Activated CD4-positive, alpha-beta T cell treated with anti-CD3 and anti-CD28 coated beads for 36 hours (primary cell): ENCODE data around the gene TKT. TPM values are rescaled to one million over a fixed set of nuclear protein-coding genes. Genes with fewer than 3 reads are reported as not detected.

Experiments
- ATAC-seq: fragments of 200-7000 bp; cut with Tn5 transposase; one replicate; pipeline ENCODE4 v1.10.0; 2021; ENCODE audit warnings: mild to moderate bottlenecking, moderate library complexity
- CTCF ChIA-PET: fragments of 350-600 bp; sonication (Branson Sonifier 250); formaldehyde crosslinking; loops from one replicate; lab custom pipeline; 2021; ENCODE audit warnings: antibody characterized with exemption; lab: Charles Lee
- POLR2A ChIA-PET: fragments of 350-600 bp; sonication (Branson Sonifier 250); formaldehyde crosslinking; loops from one replicate; lab custom pipeline; 2021; ENCODE audit warnings: antibody characterized with exemption, inconsistent platforms; lab: Charles Lee
- DNase-seq: peaks from one replicate; pipeline ENCODE4 v3.0.0-alpha.2; 2020
- H3K27ac Mint-ChIP-seq: one replicate; pipeline ENCODE4 v1.8.0; 2021; ENCODE audit warnings: mixed read lengths
- H3K27me3 Mint-ChIP-seq: one replicate; pipeline ENCODE4 v1.8.0; 2021; ENCODE audit warnings: mixed read lengths
- H3K36me3 Mint-ChIP-seq: one replicate; pipeline ENCODE4 v1.8.0; 2021; ENCODE audit warnings: low read depth, mixed read lengths
- H3K4me1 Mint-ChIP-seq: one replicate; pipeline ENCODE4 v1.8.0; 2021; ENCODE audit warnings: mixed read lengths
- H3K4me3 Mint-ChIP-seq: one replicate; pipeline ENCODE4 v1.8.0; 2021; ENCODE audit warnings: mild to moderate bottlenecking, moderate library complexity, mixed read lengths
- H3K9me3 Mint-ChIP-seq: one replicate; pipeline ENCODE4 v1.8.0; 2021; ENCODE audit warnings: low read depth, mixed read lengths
- intact Hi-C, 2 experiments: fragments of 100-400 bp; cut with DNase I in 1 of 2; cut with micrococcal nuclease in 1 of 2; formaldehyde crosslinking; loops; one replicate each; pipeline versions ENCODE4 v1.14.2 to v1.15.1; 2022 to 2024; cut with DNase I, micrococcal nuclease
- total RNA-seq, 2 experiments: library from RNA; stranded (reverse); gene quantifications; one replicate each; pipeline ENCODE4 v1.2.3, GENCODE V29; 2021

Gene TKT
- total RNA-seq, 2 experiments from 2014 or later, result 320 to 418 TPM

DNA sequence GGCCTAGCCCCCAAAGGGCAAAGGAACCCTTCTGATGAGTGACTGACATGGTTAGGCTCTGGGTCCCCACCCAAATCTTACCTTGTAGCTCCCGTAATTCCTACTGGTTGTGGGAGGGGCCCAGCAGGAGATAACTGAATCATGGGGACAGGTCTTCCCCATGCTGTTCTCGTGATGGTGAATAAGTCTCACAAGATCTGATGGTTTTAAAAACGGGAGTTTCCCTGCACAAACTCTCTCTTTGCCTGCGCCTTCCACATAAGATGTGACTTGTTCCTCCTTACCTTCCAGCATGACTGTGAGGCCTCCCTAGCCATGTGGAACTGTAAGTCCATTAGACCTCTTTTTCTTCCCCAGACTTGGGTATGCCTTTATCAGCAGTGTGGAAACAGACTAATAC is 16.9 kb downstream of the TKT start:
- H3K9me3 Mint-ChIP-seq, result no peaks in the 10 kb centered on the region
- ATAC-seq (no peak), DNase-seq (no peak)
- H3K36me3 Mint-ChIP-seq, result peaks cover 19% of the 10 kb centered on the region
- peaks cover 2% of the 10 kb centered on the region for H3K4me1 Mint-ChIP-seq
- no peaks in the 10 kb centered on the region for H3K27me3 Mint-ChIP-seq
- no peak overlapping the region for H3K27ac Mint-ChIP-seq
- intact Hi-C loops, result no loop called here
- ChIA-PET CTCF (interaction anchor here (0.6 to 0.8 kb wide), 2 partner anchors 128 to 166 kb away, joined by 4 to 5 read pairs; no protein-coding TSS in a partner anchor), POLR2A (no interaction called here)
- no peak overlapping the region for H3K4me3 Mint-ChIP-seq

DNA sequence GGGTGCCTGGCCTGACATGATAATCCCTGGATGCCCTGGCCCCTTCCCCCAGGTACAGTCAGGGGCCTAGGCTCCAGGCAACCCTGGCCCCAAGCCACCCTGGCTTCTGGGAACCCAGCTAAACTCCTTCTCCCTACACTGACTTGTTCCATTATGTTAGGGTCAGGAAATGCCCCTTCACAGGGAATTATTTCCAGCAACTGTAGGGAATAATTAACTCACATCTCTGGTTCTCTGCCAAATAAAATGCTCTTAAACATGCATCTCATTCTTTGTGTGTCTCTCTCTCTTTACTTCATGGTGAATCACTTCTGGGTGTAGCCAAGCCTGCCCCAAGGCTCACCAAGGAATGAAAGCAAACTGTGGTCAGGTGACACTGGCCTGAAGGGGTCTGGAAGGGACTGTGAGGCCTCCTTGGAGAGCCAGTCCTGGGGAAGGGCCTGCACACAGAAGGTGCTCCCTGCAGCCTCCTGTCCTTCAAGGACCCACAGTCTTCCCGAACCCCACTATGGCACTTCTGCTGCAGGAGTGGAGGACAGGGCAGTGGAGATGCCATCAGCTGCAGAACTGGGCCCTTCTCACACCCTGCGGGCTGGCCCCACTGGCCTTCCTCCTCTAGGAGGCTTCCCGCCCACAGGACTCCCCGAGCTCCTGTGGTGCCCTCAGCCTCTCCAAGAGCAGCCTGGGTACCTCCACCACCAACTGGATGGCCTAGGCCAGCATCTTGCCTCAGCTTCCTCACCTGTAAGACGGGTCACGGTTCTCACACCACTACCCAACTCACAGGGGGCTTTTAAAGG is 17.6 kb downstream of the TKT start:
- no peaks in the 10 kb centered on the region for H3K4me1 Mint-ChIP-seq
- H3K27ac Mint-ChIP-seq, result no peak overlapping the region
- no peaks in the 10 kb centered on the region for H3K27me3 Mint-ChIP-seq
- ChIA-PET CTCF (interaction anchor here (0.6 to 1.2 kb wide), 4 partner anchors 9 to 128 kb away, joined by 3 to 4 read pairs (median 4); no protein-coding TSS in a partner anchor), POLR2A (no interaction called here)
- H3K4me3 Mint-ChIP-seq, result no peak overlapping the region
- no peak for DNase-seq
- H3K9me3 Mint-ChIP-seq, result no peaks in the 10 kb centered on the region
- intact Hi-C loops, result no loop called here
- no peak for ATAC-seq
- peaks cover 21% of the 10 kb centered on the region for H3K36me3 Mint-ChIP-seq

GRCh38 chr3:53236112-53236841 is 19.5 kb downstream of the TKT start:
- Mint-ChIP-seq H3K27me3 (no peaks in the 10 kb centered on the region), H3K4me1 (no peaks in the 10 kb centered on the region), H3K27ac (peak overlapping the region; percentile 37), H3K4me3 (no peak overlapping the region), H3K36me3 (peaks cover 34% of the 10 kb centered on the region), H3K9me3 (no peaks in the 10 kb centered on the region)
- ChIA-PET CTCF (interaction anchor here (1.2 kb wide), 2 partner anchors 16 to 29 kb away, joined by 3 to 4 read pairs; no protein-coding TSS in a partner anchor), POLR2A (no interaction called here)
- ATAC-seq, result peak; percentile 43
- intact Hi-C loops, result no loop called here
- DNase-seq, result no peak

DNA sequence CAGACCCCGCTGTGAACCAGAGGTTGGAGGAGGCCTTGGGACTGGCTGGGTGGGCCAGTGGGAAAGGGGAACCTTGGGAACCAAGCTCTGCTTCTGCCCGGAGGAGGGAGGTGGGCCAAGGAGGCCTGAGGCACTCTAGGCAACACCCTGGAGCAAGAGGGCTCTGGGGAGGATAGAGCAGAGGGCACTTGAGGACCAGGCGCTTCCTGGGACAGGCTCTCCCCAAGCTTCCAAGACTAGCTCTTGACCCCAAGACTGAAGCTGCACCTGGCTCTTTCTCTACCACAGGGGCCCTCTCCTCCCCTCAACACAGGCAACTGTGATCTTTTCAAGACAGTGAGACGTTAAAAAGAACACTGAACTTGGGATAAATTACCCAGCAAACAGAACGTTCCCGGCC is 20.3 kb downstream of the TKT start:
- H3K4me1 Mint-ChIP-seq, result no peaks in the 10 kb centered on the region
- ATAC-seq, result no peak
- intact Hi-C loops, result no loop called here
- no peak overlapping the region for H3K27ac Mint-ChIP-seq
- DNase-seq, result no peak
- peaks cover 34% of the 10 kb centered on the region for H3K36me3 Mint-ChIP-seq
- H3K9me3 Mint-ChIP-seq, result no peaks in the 10 kb centered on the region
- H3K4me3 Mint-ChIP-seq, result no peak overlapping the region
- ChIA-PET POLR2A (interaction anchor here (0.6 kb wide), 1 partner anchor 40 kb away, joined by 3 read pairs; no protein-coding TSS in a partner anchor), CTCF (interaction anchor here (0.7 to 1.2 kb wide), 2 partner anchors 24 to 29 kb away, joined by 3 read pairs; no protein-coding TSS in a partner anchor)
- no peaks in the 10 kb centered on the region for H3K27me3 Mint-ChIP-seq

GRCh38 chr3:53234841-53235232 is 21.0 kb downstream of the TKT start:
- ChIA-PET POLR2A (interaction anchor here (0.5 to 0.6 kb wide), 2 partner anchors 41 to 70 kb away, joined by 3 to 4 read pairs; no protein-coding TSS in a partner anchor), CTCF (interaction anchor here (0.7 to 1.2 kb wide), 2 partner anchors 25 to 28 kb away, joined by 3 read pairs; no protein-coding TSS in a partner anchor)
- ATAC-seq (no peak), DNase-seq (no peak)
- H3K27me3 Mint-ChIP-seq, result no peaks in the 10 kb centered on the region
- no peak overlapping the region for H3K27ac Mint-ChIP-seq
- no peak overlapping the region for H3K4me3 Mint-ChIP-seq
- H3K36me3 Mint-ChIP-seq, result peaks cover 35% of the 10 kb centered on the region
- H3K4me1 Mint-ChIP-seq, result no peaks in the 10 kb centered on the region
- no peaks in the 10 kb centered on the region for H3K9me3 Mint-ChIP-seq
- intact Hi-C loops, result no loop called here

- ATAC-seq (no peak), DNase-seq (no peak)
- Mint-ChIP-seq H3K4me3 (no peak overlapping the region), H3K9me3 (no peaks in the 10 kb centered on the region), H3K4me1 (no peaks in the 10 kb centered on the region), H3K27me3 (no peaks in the 10 kb centered on the region), H3K36me3 (peaks cover 30% of the 10 kb centered on the region), H3K27ac (no peak overlapping the region)
- intact Hi-C loops, result no loop called here
- POLR2A ChIA-PET, result no interaction called here
- CTCF ChIA-PET, result no interaction called here
These were observed 21.5 kb downstream of the TKT start for GRCh38 chr3:53234130-53234840.

GRCh38 chr3:53232641-53233377 is 23.0 kb downstream of the TKT start:
- Mint-ChIP-seq H3K36me3 (peaks cover 36% of the 10 kb centered on the region), H3K27ac (no peak overlapping the region), H3K4me3 (no peak overlapping the region), H3K4me1 (no peaks in the 10 kb centered on the region), H3K9me3 (no peaks in the 10 kb centered on the region), H3K27me3 (no peaks in the 10 kb centered on the region)
- intact Hi-C loops, result no loop called here
- CTCF ChIA-PET, result no interaction called here
- DNase-seq (no peak), ATAC-seq (no peak)
- POLR2A ChIA-PET, result no interaction called here

GRCh38 chr3:53231532-53232511 is 24.0 kb downstream of the TKT start:
- no peak overlapping the region for H3K4me3 Mint-ChIP-seq
- intact Hi-C loops, result no loop called here
- CTCF ChIA-PET, result interaction anchor here (1.0 kb wide), 1 partner anchor 117 kb away, joined by 5 read pairs; no protein-coding TSS in a partner anchor
- DNase-seq, result no peak
- no peak for ATAC-seq
- POLR2A ChIA-PET, result no interaction called here
- H3K9me3 Mint-ChIP-seq, result no peaks in the 10 kb centered on the region
- H3K36me3 Mint-ChIP-seq, result peaks cover 43% of the 10 kb centered on the region
- H3K4me1 Mint-ChIP-seq, result no peaks in the 10 kb centered on the region
- H3K27me3 Mint-ChIP-seq, result no peaks in the 10 kb centered on the region
- no peak overlapping the region for H3K27ac Mint-ChIP-seq

GRCh38 chr3:53230789-53231188 is 25.0 kb downstream of the TKT start:
- Mint-ChIP-seq H3K27me3 (no peaks in the 10 kb centered on the region), H3K27ac (no peak overlapping the region), H3K9me3 (no peaks in the 10 kb centered on the region), H3K4me1 (no peaks in the 10 kb centered on the region), H3K4me3 (no peak overlapping the region), H3K36me3 (peaks cover 49% of the 10 kb centered on the region)
- no peak for DNase-seq
- intact Hi-C loops, result no loop called here
- ATAC-seq, result no peak
- ChIA-PET POLR2A (no interaction called here), CTCF (interaction anchor here (0.7 to 1.0 kb wide), 3 partner anchors 70 to 128 kb away, joined by 3 to 5 read pairs (median 3); no protein-coding TSS in a partner anchor)
